SIG-M5 treated with dmso at 0.1 percent for 504 hours (cell line): Measurements from ENCODE around the gene SPSB1.

Experiments
- DNase-seq: peaks from one replicate; lab custom pipeline; 2025; ENCODE audit not compliant: unreplicated experiment; lab: John Stamatoyannopoulos, UW

Gene SPSB1

GRCh38 chr1:9299571-9300541 is 7.2 kb downstream of the SPSB1 start:
- DNase-seq: peak; percentile 40

GRCh38 chr1:9300573-9300972 is 7.9 kb downstream of the SPSB1 start:
- no peak for DNase-seq

GRCh38 chr1:9302745-9303524 is 10.2 kb downstream of the SPSB1 start:
- DNase-seq: no peak

GRCh38 chr1:9303916-9304315 is 11.2 kb downstream of the SPSB1 start:
- DNase-seq: no peak

- DNase-seq: no peak
Observed at GRCh38 chr1:9305216-9305615, 12.5 kb downstream of the SPSB1 start.

GRCh38 chr1:9306006-9306405 is 13.3 kb downstream of the SPSB1 start:
- no peak for DNase-seq

GRCh38 chr1:9307303-9307702 is 14.6 kb downstream of the SPSB1 start:
- DNase-seq: no peak

GRCh38 chr1:9308236-9308785 is 15.6 kb downstream of the SPSB1 start:
- DNase-seq: no peak

- no peak for DNase-seq
Observed at GRCh38 chr1:9309080-9309479, 16.4 kb downstream of the SPSB1 start.

- DNase-seq: no peak
Observed at GRCh38 chr1:9309991-9310390, 17.3 kb downstream of the SPSB1 start.

GRCh38 chr1:9311029-9311428 is 18.3 kb downstream of the SPSB1 start:
- no peak for DNase-seq

GRCh38 chr1:9311479-9311878 is 18.8 kb downstream of the SPSB1 start:
- DNase-seq: no peak

- no peak for DNase-seq
Observed at GRCh38 chr1:9312168-9312720, 19.6 kb downstream of the SPSB1 start.

- no peak for DNase-seq
Observed at GRCh38 chr1:9313576-9313975, 20.9 kb downstream of the SPSB1 start.

GRCh38 chr1:9314111-9314510 is 21.4 kb downstream of the SPSB1 start:
- DNase-seq: no peak

- no peak for DNase-seq
Observed at GRCh38 chr1:9314711-9315379, 22.2 kb downstream of the SPSB1 start.

- DNase-seq: no peak
Observed at GRCh38 chr1:9315411-9316079, 22.9 kb downstream of the SPSB1 start.

GRCh38 chr1:9316080-9316444 is 23.4 kb downstream of the SPSB1 start:
- DNase-seq: no peak

- DNase-seq: no peak
Observed at GRCh38 chr1:9316512-9316911, 23.8 kb downstream of the SPSB1 start.

GRCh38 chr1:9317072-9317471 is 24.4 kb downstream of the SPSB1 start:
- no peak for DNase-seq
